ENCODE data around the gene FXN.

DNA sequence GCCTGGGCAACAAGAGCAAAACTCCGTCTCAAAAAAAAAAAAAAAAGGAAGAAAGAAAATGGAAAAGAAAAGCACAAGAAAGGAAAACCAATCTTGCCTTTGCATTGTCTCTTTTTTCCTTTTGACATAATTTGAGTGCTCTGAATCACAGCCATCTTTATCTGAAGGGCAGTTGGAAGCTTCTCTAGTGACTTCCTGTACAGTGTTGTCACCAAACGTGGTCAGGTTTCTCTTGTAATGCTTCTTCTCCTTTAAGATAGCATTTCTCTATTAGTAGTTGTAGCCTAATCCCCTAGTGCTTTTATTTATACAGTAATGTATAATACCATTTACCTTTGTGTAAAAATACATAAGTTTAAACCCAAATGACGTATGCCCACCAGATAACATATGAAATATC is 39.8 kb upstream of the FXN start:
- no peak for TF ChIP-seq POLR2AphosphoS5 (IDR thresholded peaks at IDR 0.05)
- TF ChIP-seq, protein P1, sequence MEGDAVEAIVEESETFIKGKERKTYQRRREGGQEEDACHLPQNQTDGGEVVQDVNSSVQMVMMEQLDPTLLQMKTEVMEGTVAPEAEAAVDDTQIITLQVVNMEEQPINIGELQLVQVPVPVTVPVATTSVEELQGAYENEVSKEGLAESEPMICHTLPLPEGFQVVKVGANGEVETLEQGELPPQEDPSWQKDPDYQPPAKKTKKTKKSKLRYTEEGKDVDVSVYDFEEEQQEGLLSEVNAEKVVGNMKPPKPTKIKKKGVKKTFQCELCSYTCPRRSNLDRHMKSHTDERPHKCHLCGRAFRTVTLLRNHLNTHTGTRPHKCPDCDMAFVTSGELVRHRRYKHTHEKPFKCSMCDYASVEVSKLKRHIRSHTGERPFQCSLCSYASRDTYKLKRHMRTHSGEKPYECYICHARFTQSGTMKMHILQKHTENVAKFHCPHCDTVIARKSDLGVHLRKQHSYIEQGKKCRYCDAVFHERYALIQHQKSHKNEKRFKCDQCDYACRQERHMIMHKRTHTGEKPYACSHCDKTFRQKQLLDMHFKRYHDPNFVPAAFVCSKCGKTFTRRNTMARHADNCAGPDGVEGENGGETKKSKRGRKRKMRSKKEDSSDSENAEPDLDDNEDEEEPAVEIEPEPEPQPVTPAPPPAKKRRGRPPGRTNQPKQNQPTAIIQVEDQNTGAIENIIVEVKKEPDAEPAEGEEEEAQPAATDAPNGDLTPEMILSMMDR (IDR thresholded peaks at IDR 0.05) = no peak
- TF ChIP-seq EP300 (IDR thresholded peaks at IDR 0.05) = no peak
